Pancreas (tissue), 10 donors: Measurements from ENCODE around the gene SLC24A3. TPM values are rescaled to one million over a fixed set of nuclear protein-coding genes. Genes with fewer than 3 reads are reported as not detected.

Source experiments
- ATAC-seq, 4 donors: fragments of 200-7000 bp; cut with Tn5 transposase; one replicate each; pipeline versions ENCODE4 v1.8.0 to v1.9.1; 2020; ENCODE audit warnings: mild to moderate bottlenecking in 4 of 4, moderate library complexity in 4 of 4
- DNase-seq, 6 donors: peaks; one replicate each; pipeline ENCODE4 v3.0.0-alpha.2; 2020
- FAIRE-seq: peaks from 2 replicates; lab custom pipeline; 2012; peaks lifted over from hg19 to GRCh38; lab: Jason Lieb, UNC
- H3K27ac ChIP-seq, 4 donors: fragments of 200-600 bp; sonication (generic); 1 replicate in 3 of 4; 2 replicates in 1 of 4; pipeline versions ENCODE4 v1.5.0 to v1.8.0; 2020
- H3K27me3 ChIP-seq, 4 donors: fragments of 200-600 bp; one replicate each; pipeline ENCODE4 v1.8.0; 2021
- H3K36me3 ChIP-seq, 3 donors: fragments of 200-600 bp; sonication (generic) in 1 of 3; one replicate each; pipeline versions ENCODE4 v1.5.0 to v1.8.0; 2020 to 2021
- H3K4me1 ChIP-seq, 3 donors: fragments of 200-600 bp; one replicate each; pipeline ENCODE4 v1.8.0; 2021
- H3K4me3 ChIP-seq, 4 donors: fragments of 200-600 bp; sonication (generic) in 2 of 4; one replicate each; pipeline versions ENCODE4 v1.5.0 to v1.8.0; 2020 to 2021
- H3K9me3 ChIP-seq, 4 donors: fragments of 200-600 bp; one replicate each; pipeline ENCODE4 v1.8.0; 2021
- WGBS, 2 donors: extraction: QIAGEN DNeasy Blood & Tissue Kit; methylation state at CpG; one replicate each; pipeline ENCODE4 v1.1.7; 2013; 5-methylcytosine and 5-hydroxymethylcytosine counted together
- intact Hi-C, 3 donors: fragments of 100-400 bp; cut with DNase I; formaldehyde crosslinking; loops; one replicate each; pipeline versions ENCODE4 v1.11.1 to v1.14.2; 2022
- polyA plus RNA-seq, 2 donors: library from polyadenylated mRNA; stranded (reverse); fragments of 200-250 nt; gene quantifications; one replicate each; pipeline ENCODE4 v1.2.3, GENCODE V29; 2013
- total RNA-seq, 6 donors: library from RNA; stranded (reverse); fragmentation: NEBNext Ultra II Directional in 4 of 6; extraction: Animal tissue kit (Norgen Biotek cat#: 25700) in 4 of 6; gene quantifications; one replicate each; pipeline versions ENCODE4 v1.2.1 to v1.2.4, GENCODE V29; 2021 to 2023
- TF ChIP-seq, protein P1 (sequence below), 4 donors: fragments of 200-600 bp; sonication (generic) in 3 of 4; IDR thresholded peaks; one replicate each; pipeline versions ENCODE4 v1.5.0 to v1.8.0; 2021; ENCODE audit warnings: antibody characterized with exemption in 4 of 4
- donor health status: healthy with polysubstance abuse.
- donor health status: DM: no; HTN: no; CAD: no; lungs with moderate emphysema.
- donor health status: DM: no; HTN: no; CAD: no.
- donor health status: control.
- donor health status: control.
- donor health status: Bipolar disorder and iron deficiency.
- donor health status: DM: yes; HTN: yes; CAD: no.
- donor health status: DM: no; HTN: no; CAD: no.
- donor health status: DM: no; HTN: no; CAD: no.
- donor health status: DM: yes; HTN: yes; CAD: no.

SLC24A3 gene
- total and polyA plus RNA-seq, 8 donors = 0.28 to 0.87 (median 0.49) TPM

DNA sequence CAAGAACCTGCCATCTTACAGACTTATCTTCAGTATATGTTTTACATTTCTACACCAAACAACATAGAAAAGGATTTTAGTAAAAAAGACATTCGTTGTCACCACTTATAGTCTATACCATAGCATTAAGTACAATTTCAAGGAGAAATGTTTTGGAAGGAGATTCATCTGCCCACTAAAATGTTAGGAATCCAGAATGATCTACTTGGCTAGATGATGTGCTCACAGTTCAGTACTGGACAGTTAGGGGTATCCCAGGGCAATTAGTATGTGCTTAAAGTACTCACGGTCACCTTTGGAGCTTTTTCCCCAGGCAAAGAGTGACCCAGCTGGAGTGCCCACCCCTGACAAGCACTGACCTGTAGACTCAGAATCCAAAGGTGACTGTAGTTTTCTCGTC lies 222.9 kb downstream of the SLC24A3 start:
- WGBS, 2 donors = 56 to 60% methylated on average over 3 of the region's 3 CpGs

GRCh38 chr20:19435821-19436220 lies 223.4 kb downstream of the SLC24A3 start:
- ATAC-seq (no peak), FAIRE-seq (no peak), DNase-seq (no peak)
- intact Hi-C loops = no loop called here
- TF ChIP-seq, protein P1, sequence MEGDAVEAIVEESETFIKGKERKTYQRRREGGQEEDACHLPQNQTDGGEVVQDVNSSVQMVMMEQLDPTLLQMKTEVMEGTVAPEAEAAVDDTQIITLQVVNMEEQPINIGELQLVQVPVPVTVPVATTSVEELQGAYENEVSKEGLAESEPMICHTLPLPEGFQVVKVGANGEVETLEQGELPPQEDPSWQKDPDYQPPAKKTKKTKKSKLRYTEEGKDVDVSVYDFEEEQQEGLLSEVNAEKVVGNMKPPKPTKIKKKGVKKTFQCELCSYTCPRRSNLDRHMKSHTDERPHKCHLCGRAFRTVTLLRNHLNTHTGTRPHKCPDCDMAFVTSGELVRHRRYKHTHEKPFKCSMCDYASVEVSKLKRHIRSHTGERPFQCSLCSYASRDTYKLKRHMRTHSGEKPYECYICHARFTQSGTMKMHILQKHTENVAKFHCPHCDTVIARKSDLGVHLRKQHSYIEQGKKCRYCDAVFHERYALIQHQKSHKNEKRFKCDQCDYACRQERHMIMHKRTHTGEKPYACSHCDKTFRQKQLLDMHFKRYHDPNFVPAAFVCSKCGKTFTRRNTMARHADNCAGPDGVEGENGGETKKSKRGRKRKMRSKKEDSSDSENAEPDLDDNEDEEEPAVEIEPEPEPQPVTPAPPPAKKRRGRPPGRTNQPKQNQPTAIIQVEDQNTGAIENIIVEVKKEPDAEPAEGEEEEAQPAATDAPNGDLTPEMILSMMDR (IDR thresholded peaks at IDR 0.05) = no peak
- Histone ChIP-seq H3K27me3 (no peaks in the 10 kb centered on the region), H3K36me3 (no peaks in the 10 kb centered on the region), H3K4me3 (no peak overlapping the region), H3K9me3 (no peaks in the 10 kb centered on the region), H3K27ac (no peak overlapping the region), H3K4me1 (no peaks in the 10 kb centered on the region)

More for the DNA sequence above, 222.9 kb downstream of the SLC24A3 start:
- FAIRE-seq (no peak), ATAC-seq (no peak), DNase-seq (no peak)
- intact Hi-C loops = no loop called here
- Histone ChIP-seq H3K4me3 (no peak overlapping the region), H3K27ac (no peak overlapping the region), H3K27me3 (no peaks in the 10 kb centered on the region), H3K36me3 (no peaks in the 10 kb centered on the region), H3K9me3 (no peaks in the 10 kb centered on the region), H3K4me1 (no peaks in the 10 kb centered on the region)
- TF ChIP-seq, protein P1 (IDR thresholded peaks at IDR 0.05) = no peak

DNA sequence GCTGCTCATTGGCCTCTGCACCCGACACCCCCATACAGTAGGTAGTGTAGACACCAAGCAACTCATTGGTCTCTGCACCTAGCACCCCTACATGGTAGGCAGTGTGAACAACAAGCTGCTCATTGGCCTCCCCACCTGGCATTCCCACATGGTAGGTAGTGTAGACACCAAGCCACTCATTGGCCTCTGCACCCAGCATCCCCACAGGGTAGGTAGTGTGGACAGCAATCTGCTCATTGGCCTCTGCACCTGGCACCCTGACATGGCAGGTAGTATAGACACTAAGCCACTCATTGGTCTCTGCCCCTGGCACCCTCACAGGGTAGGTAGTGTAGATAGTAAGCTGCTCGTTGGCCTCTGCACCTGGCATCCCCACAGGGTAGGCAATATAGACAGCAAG lies 226.0 kb downstream of the SLC24A3 start:
- Histone ChIP-seq H3K4me3 (no peak overlapping the region), H3K9me3 (no peaks in the 10 kb centered on the region), H3K27me3 (no peaks in the 10 kb centered on the region), H3K27ac (no peak overlapping the region), H3K4me1 (no peaks in the 10 kb centered on the region), H3K36me3 (no peaks in the 10 kb centered on the region)
- intact Hi-C loops = no loop called here
- DNase-seq = no peak
- WGBS, 2 donors = 48 to 68% methylated on average over 2 of the region's 2 CpGs
- ATAC-seq = no peak
- no peak for FAIRE-seq
- TF ChIP-seq, protein P1 (IDR thresholded peaks at IDR 0.05) = no peak

DNA sequence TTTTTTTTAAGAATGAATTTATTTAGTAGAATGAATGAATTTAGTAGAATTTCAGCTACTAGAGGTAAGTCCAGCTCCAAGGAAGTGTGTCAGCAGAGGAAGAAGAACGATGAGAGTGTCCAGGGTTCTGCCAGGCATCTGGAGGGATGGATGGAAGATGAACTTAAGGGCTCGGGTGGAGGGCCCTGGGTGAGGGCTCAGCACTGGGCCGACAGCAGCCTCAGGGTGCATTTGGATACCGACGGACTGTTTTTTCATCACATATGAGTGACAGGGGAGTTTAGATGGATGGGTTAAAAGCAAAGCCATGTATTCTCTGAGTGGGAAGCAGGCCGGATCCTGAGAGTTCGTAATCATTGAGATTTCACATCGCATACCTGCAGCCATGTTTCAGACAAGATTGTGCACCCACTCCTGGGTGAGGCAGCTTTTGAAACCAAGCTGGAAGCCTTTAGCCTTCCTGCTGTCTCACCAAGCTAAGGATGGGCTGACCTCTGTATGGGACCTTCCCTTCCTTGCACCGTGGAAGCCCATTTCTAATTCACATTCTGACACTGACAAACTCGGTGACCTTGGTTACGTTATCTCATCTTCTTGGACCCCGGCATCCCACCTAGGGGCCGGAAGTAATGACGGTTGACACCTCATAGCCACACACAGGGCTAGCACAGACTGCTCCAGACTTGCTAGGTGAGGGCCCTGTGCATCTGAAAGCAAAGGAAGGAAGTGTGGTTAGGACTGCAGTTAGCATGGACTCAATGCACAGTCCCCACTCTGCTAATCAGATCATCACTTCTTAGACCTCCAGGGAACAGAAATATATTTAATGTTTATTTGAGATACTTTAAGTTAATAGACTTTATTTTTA lies 228.5 kb downstream of the SLC24A3 start:
- no peak for DNase-seq
- TF ChIP-seq, protein P1 (IDR thresholded peaks at IDR 0.05) = no peak
- Histone ChIP-seq H3K9me3 (no peaks in the 10 kb centered on the region), H3K4me3 (no peak overlapping the region), H3K27ac (no peak overlapping the region), H3K36me3 (no peaks in the 10 kb centered on the region), H3K27me3 (no peaks in the 10 kb centered on the region), H3K4me1 (no peaks in the 10 kb centered on the region)
- intact Hi-C loops = no loop called here
- no peak for ATAC-seq
- 60 to 66% methylated on average over 14 of the region's 14 CpGs for WGBS, 2 donors
- no peak for FAIRE-seq

DNA sequence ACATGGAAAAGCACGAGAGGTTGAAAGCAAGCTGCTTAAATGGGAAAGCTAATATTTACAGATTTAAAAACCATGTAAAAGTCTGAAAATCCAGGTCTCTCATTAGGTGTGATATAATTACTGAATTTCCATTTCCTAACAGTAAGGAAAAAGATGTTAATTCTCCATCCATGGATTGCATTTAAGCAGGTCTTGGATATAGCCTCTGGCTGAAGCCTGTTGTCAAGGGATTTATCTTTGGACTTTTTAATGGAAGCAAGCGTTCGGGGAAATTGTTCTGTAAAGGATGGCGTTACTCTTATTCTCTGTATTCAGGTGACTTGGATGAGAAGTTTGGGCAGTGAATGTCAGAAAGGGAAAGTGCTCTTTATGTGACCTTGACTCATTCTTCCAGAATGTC lies 233.8 kb downstream of the SLC24A3 start:
- no peak for ATAC-seq

More for the DNA sequence above, 233.8 kb downstream of the SLC24A3 start:
- no peak overlapping the region for H3K27ac ChIP-seq
- TF ChIP-seq, protein P1 (IDR thresholded peaks at IDR 0.05) = no peak
- no peak overlapping the region for H3K4me3 ChIP-seq
- no peaks in the 10 kb centered on the region for H3K4me1 ChIP-seq
- intact Hi-C loops = no loop called here
- no peaks in the 10 kb centered on the region for H3K9me3 ChIP-seq
- no peak for FAIRE-seq
- DNase-seq = no peak
- no peaks in the 10 kb centered on the region for H3K36me3 ChIP-seq
- 65 to 78% methylated on average over 4 of the region's 4 CpGs for WGBS, 2 donors
- no peaks in the 10 kb centered on the region for H3K27me3 ChIP-seq
